Cardiac fibroblast (primary cell): ENCODE results near the gene GARNL3.
A peak's percentile ranks its signal among the peaks of the same experiment; 100 is the strongest.

Source experiments
- DNase-seq, 2 donors: peaks; one replicate each; pipeline versions ENCODE4 v3.0.0 to v3.0.0-alpha.2; 2010; ENCODE audit warnings: low read depth in 2 of 2
- H3K4me3 ChIP-seq, 2 donors: replicated peaks in 1 of 2; 1 replicate in 1 of 2; 2 replicates in 1 of 2; pipeline ENCODE4 v1.5.1; 2011; ENCODE audit warnings: low read depth in 2 of 2, low read length in 2 of 2, mild to moderate bottlenecking in 2 of 2, moderate library complexity in 1 of 2
- CTCF ChIP-seq: IDR thresholded peaks from one replicate; pipeline ENCODE4 v1.5.1; 2011; ENCODE audit warnings: low read depth, mild to moderate bottlenecking, low read length, inconsistent platforms

GARNL3 gene

DNA sequence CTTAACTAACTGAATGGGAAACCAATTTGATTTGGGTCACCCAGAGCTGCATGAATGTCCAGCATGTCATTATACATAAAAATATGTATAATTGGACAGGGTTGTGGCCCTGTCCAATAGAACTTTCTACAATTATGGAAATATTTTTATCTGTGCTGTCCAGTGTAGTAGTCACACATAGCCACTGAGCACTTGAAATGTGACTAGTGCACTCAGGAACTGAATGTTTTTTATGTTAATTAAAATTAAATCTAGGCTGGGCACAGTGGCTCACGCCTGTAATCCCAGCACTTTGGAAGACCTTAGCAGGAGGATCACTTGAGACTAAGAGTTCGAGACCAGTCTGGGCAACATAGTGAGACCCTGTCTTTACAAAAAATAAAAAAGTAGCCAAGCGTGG lies 18.6 kb downstream of the GARNL3 start:
- no peak for TF ChIP-seq CTCF
- no peak overlapping the region for H3K4me3 ChIP-seq
- DNase-seq: no peak

GRCh38 chr9:127283917-127284497 lies 19.4 kb downstream of the GARNL3 start:
- DNase-seq: peak; percentile 68
- peak; percentile 48 for TF ChIP-seq CTCF
- no peak overlapping the region for H3K4me3 ChIP-seq

GRCh38 chr9:127285965-127286364 lies 21.4 kb downstream of the GARNL3 start:
- DNase-seq: no peak
- TF ChIP-seq CTCF: no peak
- H3K4me3 ChIP-seq: no peak overlapping the region

GRCh38 chr9:127290561-127291065 lies 26.0 kb downstream of the GARNL3 start:
- DNase-seq: no peak
- TF ChIP-seq CTCF: no peak

GRCh38 chr9:127291246-127291778 lies 26.7 kb downstream of the GARNL3 start:
- DNase-seq: no peak
- no peak for TF ChIP-seq CTCF
- H3K4me3 ChIP-seq: no peak overlapping the region

More at GRCh38 chr9:127290561-127291065, 26.0 kb downstream of the GARNL3 start:
- H3K4me3 ChIP-seq: no peak overlapping the region

DNA sequence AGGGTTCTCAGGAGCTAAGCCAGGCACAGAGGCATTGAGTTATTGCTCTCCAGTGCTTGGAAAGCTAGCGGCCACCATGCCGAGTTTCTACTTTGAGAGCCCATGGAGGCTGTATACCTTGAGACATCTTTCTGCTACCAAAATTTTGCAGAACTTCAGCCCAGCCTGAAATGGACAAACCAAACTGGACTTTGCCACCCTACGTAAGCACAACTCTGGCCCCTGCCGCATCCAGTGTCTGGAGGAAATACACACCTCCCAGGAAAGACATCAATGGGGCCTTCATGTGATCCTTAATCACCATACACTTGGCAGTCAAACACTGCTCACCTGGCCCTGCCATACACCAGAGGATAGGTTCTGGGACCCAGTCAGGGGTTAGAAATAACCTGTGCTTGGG lies 27.8 kb downstream of the GARNL3 start:
- DNase-seq: no peak
- H3K4me3 ChIP-seq: no peak overlapping the region
- TF ChIP-seq CTCF: no peak
